ES-I3 (cell line): ENCODE data around the gene ZNF503.

ENCODE experiments used
- H3K36me3 ChIP-seq: 2 replicates; pipeline ENCODE4 v1.6.1; 2013; ENCODE audit warnings: mild to moderate bottlenecking, low read length, control low read depth, moderate library complexity; ENCODE audit not compliant: insufficient read depth
- H3K4me1 ChIP-seq: 2 replicates; pipeline ENCODE4 v1.6.1; 2013; ENCODE audit warnings: mild to moderate bottlenecking, control low read depth, low read length; ENCODE audit not compliant: insufficient read depth
- H3K9ac ChIP-seq: 2 replicates; pipeline ENCODE4 v1.6.1; 2013; ENCODE audit warnings: low read depth, mild to moderate bottlenecking, low read length, moderate library complexity
- H3K9me3 ChIP-seq: 2 replicates; pipeline ENCODE4 v1.6.1; 2013; ENCODE audit warnings: mild to moderate bottlenecking, low read length, moderate library complexity; ENCODE audit not compliant: control insufficient read depth, insufficient read depth

ZNF503 gene

GRCh38 chr10:75406462-75407223 lies 5.1 kb upstream of the ZNF503 start:
- H3K36me3 ChIP-seq: no peaks in the 10 kb centered on the region
- H3K9ac ChIP-seq: no peak overlapping the region; the same call in 1 of the 2 replicates
- H3K4me1 ChIP-seq: peaks cover 6% of the 10 kb centered on the region
- H3K9me3 ChIP-seq: no peaks in the 10 kb centered on the region

GRCh38 chr10:75405598-75406461 lies 4.3 kb upstream of the ZNF503 start:
- Histone ChIP-seq H3K9ac (peak overlapping the region; percentile 95; the same call in 1 of the 2 replicates), H3K36me3 (no peaks in the 10 kb centered on the region), H3K4me1 (peaks cover 6% of the 10 kb centered on the region), H3K9me3 (no peaks in the 10 kb centered on the region)

GRCh38 chr10:75404815-75405597 lies 3.4 kb upstream of the ZNF503 start:
- H3K36me3 ChIP-seq: no peaks in the 10 kb centered on the region
- peak overlapping the region; percentile 95; the same call in 1 of the 2 replicates for H3K9ac ChIP-seq
- no peaks in the 10 kb centered on the region; the same call in none of the 2 replicates for H3K4me1 ChIP-seq
- no peaks in the 10 kb centered on the region for H3K9me3 ChIP-seq

GRCh38 chr10:75403939-75404814 lies 2.6 kb upstream of the ZNF503 start:
- Histone ChIP-seq H3K36me3 (no peaks in the 10 kb centered on the region), H3K9ac (peak overlapping the region; percentile 95; the same call in 1 of the 2 replicates), H3K4me1 (no peaks in the 10 kb centered on the region; the same call in none of the 2 replicates), H3K9me3 (no peaks in the 10 kb centered on the region)

- H3K36me3 ChIP-seq: no peaks in the 10 kb centered on the region
- H3K9me3 ChIP-seq: no peaks in the 10 kb centered on the region
- peak overlapping the region; percentile 95; the same call in 1 of the 2 replicates for H3K9ac ChIP-seq
- H3K4me1 ChIP-seq: no peaks in the 10 kb centered on the region; the same call in none of the 2 replicates
Observed at GRCh38 chr10:75403144-75403938, 1.8 kb upstream of the ZNF503 start.

GRCh38 chr10:75402486-75403143 lies 1.1 kb upstream of the ZNF503 start:
- H3K36me3 ChIP-seq: no peaks in the 10 kb centered on the region
- H3K9me3 ChIP-seq: no peaks in the 10 kb centered on the region
- no peaks in the 10 kb centered on the region; the same call in none of the 2 replicates for H3K4me1 ChIP-seq
- peak overlapping the region; percentile 95; the same call in 1 of the 2 replicates for H3K9ac ChIP-seq

GRCh38 chr10:75400771-75401568 lies 594 bp downstream of the ZNF503 start:
- Histone ChIP-seq H3K4me1 (no peaks in the 10 kb centered on the region; the same call in 1 of the 2 replicates), H3K9ac (peak overlapping the region; percentile 95; the same call in 1 of the 2 replicates), H3K9me3 (no peaks in the 10 kb centered on the region), H3K36me3 (no peaks in the 10 kb centered on the region)

- H3K9ac ChIP-seq: peak overlapping the region; percentile 95; the same call in 1 of the 2 replicates
- no peaks in the 10 kb centered on the region for H3K36me3 ChIP-seq
- H3K4me1 ChIP-seq: no peaks in the 10 kb centered on the region
- no peaks in the 10 kb centered on the region for H3K9me3 ChIP-seq
Observed at GRCh38 chr10:75400163-75400770, 1.3 kb downstream of the ZNF503 start.

GRCh38 chr10:75399461-75400162 lies 2.0 kb downstream of the ZNF503 start:
- Histone ChIP-seq H3K36me3 (no peaks in the 10 kb centered on the region), H3K4me1 (no peaks in the 10 kb centered on the region), H3K9ac (peak overlapping the region; percentile 95; the same call in 1 of the 2 replicates), H3K9me3 (no peaks in the 10 kb centered on the region)

- Histone ChIP-seq H3K4me1 (no peaks in the 10 kb centered on the region), H3K36me3 (no peaks in the 10 kb centered on the region), H3K9ac (peak overlapping the region; percentile 46; the same call in 1 of the 2 replicates), H3K9me3 (no peaks in the 10 kb centered on the region)
Observed at GRCh38 chr10:75398692-75399460, 2.7 kb downstream of the ZNF503 start.
